ENCODE data around the gene APOA5.
A peak's percentile ranks its signal among the peaks of the same experiment; 100 is the strongest.
"Not testable (repeated sequence)": the region's sequence is repeated elsewhere in the genome, so short reads cannot be mapped to it uniquely, and the experiment has no call there.

Gene APOA5

GRCh38 chr11:116791813-116792143 is at the start of gene APOA5:
APOA5 (minus strand) TSS chr11:116791879; CDS start chr11:116791860, 19 bp downstream.
- no peak for DNase-seq (ENCODE audit: low read depth in 2 of 3, low spot score in 2 of 3)

- DNase-seq (ENCODE audit: low read depth in 2 of 3, low spot score in 2 of 3): no peak
Measured at GRCh38 chr11:116840746-116841296, 49.1 kb upstream of the APOA5 start.

GRCh38 chr11:116840224-116840745 is 48.6 kb upstream of the APOA5 start:
- DNase-seq (ENCODE audit: low read depth in 2 of 3, low spot score in 2 of 3): no peak

GRCh38 chr11:116838321-116839084 is 46.8 kb upstream of the APOA5 start:
- no peak for DNase-seq (ENCODE audit: low read depth in 2 of 3, low spot score in 2 of 3)

- DNase-seq (ENCODE audit: low read depth in 2 of 3, low spot score in 2 of 3): no peak
Measured at GRCh38 chr11:116837231-116838091, 45.8 kb upstream of the APOA5 start, which contains the start of gene APOA1. APOA1 (minus strand) TSS chr11:116837622; CDS start chr11:116837387, 235 bp downstream.

GRCh38 chr11:116836632-116836991 is 44.9 kb upstream of the APOA5 start:
- no peak for DNase-seq (ENCODE audit: low read depth in 2 of 3, low spot score in 2 of 3)

- peak; percentile 49 to 61 (median 53) for DNase-seq (ENCODE audit: low read depth in 2 of 3, low spot score in 2 of 3)
Measured at GRCh38 chr11:116835791-116836631, 44.3 kb upstream of the APOA5 start.

- no peak for DNase-seq (ENCODE audit: low read depth in 2 of 3, low spot score in 2 of 3)
Measured at GRCh38 chr11:116835042-116835772, 43.5 kb upstream of the APOA5 start.

- not testable (repeated sequence) for DNase-seq (ENCODE audit: low read depth in 2 of 3, low spot score in 2 of 3)
Measured at GRCh38 chr11:116834535-116835041, 42.9 kb upstream of the APOA5 start.

GRCh38 chr11:116833816-116834534 is 42.3 kb upstream of the APOA5 start:
- no peak for DNase-seq (ENCODE audit: low read depth in 2 of 3, low spot score in 2 of 3)

- no peak for DNase-seq (ENCODE audit: low read depth in 2 of 3, low spot score in 2 of 3)
Measured at GRCh38 chr11:116833491-116833815, 41.8 kb upstream of the APOA5 start.

- DNase-seq (ENCODE audit: low read depth in 2 of 3, low spot score in 2 of 3): no peak
Measured at GRCh38 chr11:116832350-116833290, 40.9 kb upstream of the APOA5 start.

- no peak for DNase-seq (ENCODE audit: low read depth in 2 of 3, low spot score in 2 of 3)
Measured at GRCh38 chr11:116831790-116832349, 40.2 kb upstream of the APOA5 start.

GRCh38 chr11:116830184-116830912 is 38.7 kb upstream of the APOA5 start:
- DNase-seq (ENCODE audit: low read depth in 2 of 3, low spot score in 2 of 3): no peak

- no peak for DNase-seq (ENCODE audit: low read depth in 2 of 3, low spot score in 2 of 3)
Measured at GRCh38 chr11:116829525-116830183, 38.0 kb upstream of the APOA5 start, which contains the start of gene APOC3. APOC3 (plus strand) TSS chr11:116829907; CDS start chr11:116830583, 676 bp downstream.

- DNase-seq (ENCODE audit: low read depth in 2 of 3, low spot score in 2 of 3): no peak
Measured at GRCh38 chr11:116828632-116829524, 37.2 kb upstream of the APOA5 start.

Data from activated CD8-positive, alpha-beta memory T cell treated with anti-CD3 and anti-CD28 coated beads for 48 hours (primary cell).